HG03095 (cell line): ENCODE results near the gene CDC37L1.
"Not testable (repeated sequence)": the region's sequence is repeated elsewhere in the genome, so short reads cannot be mapped to it uniquely, and the experiment has no call there.

ENCODE experiments used
- ATAC-seq: cut with Tn5 transposase; IDR thresholded peaks from one replicate; pipeline ENCODE4 v1.9.1; 2021; ENCODE audit warnings: moderate library complexity; ENCODE audit not compliant: unreplicated experiment

The CDC37L1 gene

GRCh38 chr9:4679268-4680172, at the start of gene CDC37L1:
Gene CDC37L1 (plus strand): TSS chr9:4679569. CDS start chr9:4679768, 199 bp downstream.
- ATAC-seq, result peak; percentile 96

GRCh38 chr9:4630836-4631235, 48.5 kb upstream of the CDC37L1 start:
- ATAC-seq, result no peak

GRCh38 chr9:4638968-4639367, 40.4 kb upstream of the CDC37L1 start:
- ATAC-seq, result no peak

GRCh38 chr9:4639420-4639819, 39.9 kb upstream of the CDC37L1 start:
- no peak for ATAC-seq

GRCh38 chr9:4640027-4640426, 39.3 kb upstream of the CDC37L1 start:
- no peak for ATAC-seq

GRCh38 chr9:4642351-4642750, 37.0 kb upstream of the CDC37L1 start:
- ATAC-seq, result no peak

GRCh38 chr9:4654084-4654483, 25.3 kb upstream of the CDC37L1 start:
- no peak for ATAC-seq

GRCh38 chr9:4654538-4654937, 24.8 kb upstream of the CDC37L1 start:
- no peak for ATAC-seq

GRCh38 chr9:4656196-4656595, 23.2 kb upstream of the CDC37L1 start:
- ATAC-seq, result not testable (repeated sequence)

- no peak for ATAC-seq
Observed at GRCh38 chr9:4656621-4657020, 22.7 kb upstream of the CDC37L1 start.

GRCh38 chr9:4657426-4658159, 21.8 kb upstream of the CDC37L1 start:
- ATAC-seq, result no peak

- ATAC-seq, result not testable (repeated sequence)
Observed at GRCh38 chr9:4660665-4661064, 18.7 kb upstream of the CDC37L1 start.

- ATAC-seq, result no peak
Observed at GRCh38 chr9:4661165-4661564, 18.2 kb upstream of the CDC37L1 start.

GRCh38 chr9:4661611-4662010, 17.8 kb upstream of the CDC37L1 start:
- no peak for ATAC-seq

- ATAC-seq, result peak; percentile 87
Observed at GRCh38 chr9:4662108-4662988, 17.0 kb upstream of the CDC37L1 start, which contains the start of gene PLPP6. Gene PLPP6 (plus strand): TSS chr9:4662294. CDS start chr9:4662376, 82 bp downstream.

- no peak for ATAC-seq
Observed at GRCh38 chr9:4662989-4663792, 16.2 kb upstream of the CDC37L1 start.

GRCh38 chr9:4663956-4664355, 15.4 kb upstream of the CDC37L1 start:
- ATAC-seq, result no peak

GRCh38 chr9:4665357-4665756, 14.0 kb upstream of the CDC37L1 start:
- ATAC-seq, result no peak

GRCh38 chr9:4666042-4666699, 13.2 kb upstream of the CDC37L1 start, which contains the start of gene SPATA6L:
Gene SPATA6L (minus strand): TSS chr9:4666480. CDS start chr9:4666250, 230 bp downstream.
- no peak for ATAC-seq
